K562 (cell line): Measurements from ENCODE around the gene ACTL7B. TPM values are rescaled to one million over a fixed set of nuclear protein-coding genes. Genes with fewer than 3 reads are reported as not detected.

Experiments used
- ATAC-seq: fragments of 200-7000 bp; cut with Tn5 transposase; 3 replicates; pipeline ENCODE4 v1.9.1; 2020; ENCODE audit warnings: moderate library complexity
- BruUV-seq: library from RNA; stranded (reverse); fragments of 400-500 nt; replicated peaks from 2 replicates; lab custom pipeline; 2021; lab: Mats Ljungman, UMichigan
- CTCF ChIA-PET: fragments of 300-600 bp; formaldehyde crosslinking; extraction: SDS; loops from one replicate; lab custom pipeline; 2021; ENCODE audit warnings: low intra/inter-chr PET ratio; lab: Yijun Ruan, JAX
- POLR2A ChIA-PET: fragments of 300-600, 350-650 bp; sonication (Branson Sonifier 250); formaldehyde crosslinking; extraction: SDS; loops from one replicate; lab custom pipeline; 2021; ENCODE audit warnings: antibody characterized with exemption, inconsistent platforms; lab: Yijun Ruan, JAX
- DNase-seq, 4 experiments: peaks; one replicate each; pipeline versions ENCODE4 v3.0.0 to v3.0.0-alpha.2; 2011 to 2018; ENCODE audit warnings: low spot score in 3 of 4, mixed read lengths in 3 of 4; ENCODE audit errors: extremely low read depth in 1 of 4
- FAIRE-seq: peaks from 2 replicates; lab custom pipeline; 2011; peaks lifted over from hg19 to GRCh38; lab: Jason Lieb, UNC
- H2AFZ ChIP-seq: 2 replicates; pipeline ENCODE4 v1.6.0; 2011; ENCODE audit warnings: low read depth, low read length, control low read depth, inconsistent platforms
- H3K27ac ChIP-seq: fragments of 200-600 bp; 3 replicates; pipeline ENCODE4 v1.8.0; 2011; ENCODE audit warnings: low read depth, mild to moderate bottlenecking, control low read depth, inconsistent platforms, low read length, moderate library complexity, mixed read lengths; ENCODE audit errors: extremely low read depth
- H3K27me3 ChIP-seq, 2 experiments: fragments of 300-600 bp in 1 of 2; 2 replicates in 1 of 2; 3 replicates in 1 of 2; pipeline versions ENCODE4 v1.6.0 to v1.8.0; 2011; ENCODE audit warnings: inconsistent platforms in 2 of 2, low read length in 2 of 2, mild to moderate bottlenecking in 1 of 2, mixed read lengths in 1 of 2, moderate library complexity in 1 of 2; ENCODE audit not compliant: control insufficient read depth in 2 of 2, insufficient read depth in 2 of 2
- H3K36me3 ChIP-seq: fragments of 300-600 bp; 3 replicates; pipeline ENCODE4 v1.8.0; 2011; ENCODE audit warnings: mild to moderate bottlenecking, low read length, inconsistent platforms; ENCODE audit not compliant: control insufficient read depth, insufficient read depth
- H3K4me1 ChIP-seq, 2 experiments: fragments of 200-600 bp in 1 of 2; replicated peaks in 1 of 2; 2 replicates in 1 of 2; 3 replicates in 1 of 2; pipeline versions ENCODE4 v1.5.1 to v1.8.0; 2011; ENCODE audit warnings: inconsistent platforms in 2 of 2, low read length in 2 of 2, mild to moderate bottlenecking in 1 of 2, mixed read lengths in 1 of 2, moderate library complexity in 1 of 2; ENCODE audit not compliant: control insufficient read depth in 2 of 2, insufficient read depth in 2 of 2
- H3K4me2 ChIP-seq: 2 replicates; pipeline ENCODE4 v1.6.1; 2011; ENCODE audit warnings: low read length, control low read depth, inconsistent platforms, mixed read lengths; ENCODE audit not compliant: insufficient read depth
- H3K4me3 ChIP-seq: fragments of 200-600 bp; sonication (generic), shearing (Covaris generic); 2 replicates; pipeline ENCODE4 v1.5.1; 2016; ENCODE audit warnings: control low read depth, inconsistent platforms
- H3K79me2 ChIP-seq: fragments of 200-600 bp; 3 replicates; pipeline ENCODE4 v1.8.0; 2011; ENCODE audit warnings: low read length, inconsistent platforms; ENCODE audit not compliant: control insufficient read depth, insufficient read depth
- H3K9ac ChIP-seq, 2 experiments: 2 replicates each; pipeline versions ENCODE4 v1.6.0 to v1.6.1; 2011; ENCODE audit warnings: low read depth in 2 of 2, low read length in 2 of 2, control low read depth in 1 of 2, inconsistent platforms in 1 of 2, mild to moderate bottlenecking in 1 of 2, mixed read lengths in 1 of 2; ENCODE audit not compliant: insufficient read depth in 1 of 2
- H3K9me1 ChIP-seq: one replicate; pipeline ENCODE4 v1.6.0; 2011; ENCODE audit warnings: inconsistent platforms, mild to moderate bottlenecking, low read length, moderate library complexity; ENCODE audit not compliant: control insufficient read depth, insufficient read depth
- H3K9me3 ChIP-seq: replicated peaks from 2 replicates; pipeline ENCODE4 v1.5.1; 2011; ENCODE audit warnings: low read depth, low read length, inconsistent platforms; ENCODE audit not compliant: control insufficient read depth, insufficient read depth
- H4K20me1 ChIP-seq: replicated peaks from 2 replicates; pipeline ENCODE4 v1.6.1; 2011; ENCODE audit warnings: low read length, inconsistent platforms, mixed read lengths; ENCODE audit not compliant: control insufficient read depth, insufficient read depth
- ADNP ChIP-seq: fragments of 200-800 bp; sonication (Bioruptor generic); IDR thresholded peaks from 2 replicates; pipeline ENCODE4 v1.6.1; 2016; ENCODE audit warnings: missing genetic modification characterization, missing compliant biosample characterization
- ARHGAP35 ChIP-seq: fragments of 450-650 bp; IDR thresholded peaks from 2 replicates; pipeline ENCODE4 v1.6.1; 2018; ENCODE audit not compliant: partially characterized antibody
- ARID2 ChIP-seq: fragments of 450-650 bp; IDR thresholded peaks from 2 replicates; pipeline ENCODE4 v1.6.1; 2017; ENCODE audit warnings: antibody characterized with exemption, mild to moderate bottlenecking
- BCOR ChIP-seq: fragments of 450-650 bp; IDR thresholded peaks from 2 replicates; pipeline ENCODE4 v1.6.1; 2016
- GTF2F1 ChIP-seq: IDR thresholded peaks from 2 replicates; pipeline ENCODE4 v1.6.1; 2011; ENCODE audit warnings: low read depth, low read length, improper control_type of control experiment
- HNRNPL ChIP-seq: fragments of 200-400 bp; formaldehyde crosslinking; IDR thresholded peaks from 2 replicates; pipeline ENCODE4 v1.6.1; 2017; ENCODE audit warnings: low read depth, mild to moderate bottlenecking, low read length
- HSF4 ChIP-seq: fragments of 250-450 bp; sonication (Bioruptor Pico); IDR thresholded peaks from 2 replicates; pipeline ENCODE4 v2.1.2; 2022; ENCODE audit warnings: mild to moderate bottlenecking, moderate library complexity, borderline replicate concordance
- LEF1 ChIP-seq: fragments of 450-650 bp; IDR thresholded peaks from 2 replicates; pipeline ENCODE4 v1.6.1; 2016; ENCODE audit warnings: mild to moderate bottlenecking
- NFRKB ChIP-seq: fragments of 450-650 bp; IDR thresholded peaks from 2 replicates; pipeline ENCODE4 v1.6.1; 2016; ENCODE audit warnings: low read depth
- RHOXF2B ChIP-seq: fragments of 250-450 bp; sonication (Bioruptor Pico); conservative IDR thresholded peaks from 2 replicates; pipeline ENCODE4 v1.5.1; 2021
- SIX5 ChIP-seq, 2 experiments: IDR thresholded peaks; 2 replicates each; pipeline ENCODE4 v1.6.1; 2011; ENCODE audit warnings: low read length in 2 of 2, borderline replicate concordance in 1 of 2, low read depth in 1 of 2, mild to moderate bottlenecking in 1 of 2, moderate library complexity in 1 of 2; ENCODE audit not compliant: insufficient read depth in 1 of 2
- SMARCB1 ChIP-seq: IDR thresholded peaks from 2 replicates; pipeline ENCODE4 v1.6.1; 2011; ENCODE audit warnings: improper control_type of control experiment, low read depth; ENCODE audit not compliant: insufficient read length
- SOX6 ChIP-seq: fragments of 450-650 bp; IDR thresholded peaks from 2 replicates; pipeline ENCODE4 v1.6.1; 2014; ENCODE audit warnings: mild to moderate bottlenecking
- SRSF1 ChIP-seq: fragments of 200-400 bp; formaldehyde crosslinking; IDR thresholded peaks from 2 replicates; pipeline ENCODE4 v1.6.1; 2017; ENCODE audit warnings: mild to moderate bottlenecking, low read depth, low read length, moderate library complexity
- ZNF311 ChIP-seq: fragments of 250-450 bp; sonication (Bioruptor Pico); IDR thresholded peaks from 2 replicates; pipeline ENCODE4 v1.4.0; 2020; ENCODE audit warnings: mild to moderate bottlenecking, moderate library complexity
- ZNF707 ChIP-seq: fragments of 250-450 bp; sonication (Bioruptor Pico); conservative IDR thresholded peaks from 2 replicates; pipeline ENCODE4 v1.8.0; 2022; ENCODE audit warnings: inconsistent platforms, mild to moderate bottlenecking, moderate library complexity
- ZSCAN29 ChIP-seq: fragments of 450-650 bp; IDR thresholded peaks from 2 replicates; pipeline ENCODE4 v1.6.1; 2017
- WGBS: fragments of 100-300 bp; shearing (Covaris generic); methylation state at CpG from one replicate; pipeline ENCODE4 v1.1.6; 2016; ENCODE audit warnings: low coverage, mixed read lengths; ENCODE audit not compliant: insufficient coverage; ENCODE audit errors: missing lambda C conversion rate; 5-methylcytosine and 5-hydroxymethylcytosine counted together
- in situ Hi-C: fragments of 300-500 bp; cut with MboI; formaldehyde crosslinking; loops from 4 replicates; pipeline ENCODE4 v1.15.0; 2018; ENCODE audit warnings: inconsistent platforms, mixed read lengths
- intact Hi-C: fragments of 100-400 bp; cut with micrococcal nuclease; formaldehyde crosslinking; loops from 2 replicates; pipeline ENCODE4 v1.14.2; 2022
- polyA plus RNA-seq, 8 experiments: library from polyadenylated mRNA; depleted of rRNA in 4 of 8; stranded (reverse) in 5 of 8; unstranded in 3 of 8; fragments of >200 nt; fragmentation: Nextera tagmentation in 2 of 8; fragmentation: Illumina TruSeq in 1 of 8; extraction: Ambion mirVana in 2 of 8; extraction: Trizol in 1 of 8; gene quantifications; 2 replicates each; pipeline versions ENCODE4 v1.2.1 to v1.2.3, GENCODE V29; 2011 to 2014; ENCODE audit warnings: inconsistent platforms in 1 of 8, missing spikeins in 1 of 8
- total RNA-seq, 7 experiments: library from RNA; depleted of rRNA in 6 of 7; stranded (reverse); fragments of >200 nt in 6 of 7; fragmentation: Illumina TruSeq in 2 of 7; extraction: Trizol in 2 of 7; gene quantifications; 2 replicates each; pipeline versions ENCODE4 v1.2.1 to v1.2.3, GENCODE V29; 2011 to 2021; ENCODE audit warnings: low replicate concordance in 1 of 7
- TF ChIP-seq, protein P1 (sequence below): fragments of 250-450 bp; sonication (Bioruptor Pico); IDR thresholded peaks from 2 replicates; pipeline ENCODE4 v1.4.0; 2020

The ACTL7B gene
- total and polyA plus RNA-seq, 9 of the 15 experiments (the other 6 are each of a cell fraction or from before 2014, with no cell fraction given): not detected

DNA sequence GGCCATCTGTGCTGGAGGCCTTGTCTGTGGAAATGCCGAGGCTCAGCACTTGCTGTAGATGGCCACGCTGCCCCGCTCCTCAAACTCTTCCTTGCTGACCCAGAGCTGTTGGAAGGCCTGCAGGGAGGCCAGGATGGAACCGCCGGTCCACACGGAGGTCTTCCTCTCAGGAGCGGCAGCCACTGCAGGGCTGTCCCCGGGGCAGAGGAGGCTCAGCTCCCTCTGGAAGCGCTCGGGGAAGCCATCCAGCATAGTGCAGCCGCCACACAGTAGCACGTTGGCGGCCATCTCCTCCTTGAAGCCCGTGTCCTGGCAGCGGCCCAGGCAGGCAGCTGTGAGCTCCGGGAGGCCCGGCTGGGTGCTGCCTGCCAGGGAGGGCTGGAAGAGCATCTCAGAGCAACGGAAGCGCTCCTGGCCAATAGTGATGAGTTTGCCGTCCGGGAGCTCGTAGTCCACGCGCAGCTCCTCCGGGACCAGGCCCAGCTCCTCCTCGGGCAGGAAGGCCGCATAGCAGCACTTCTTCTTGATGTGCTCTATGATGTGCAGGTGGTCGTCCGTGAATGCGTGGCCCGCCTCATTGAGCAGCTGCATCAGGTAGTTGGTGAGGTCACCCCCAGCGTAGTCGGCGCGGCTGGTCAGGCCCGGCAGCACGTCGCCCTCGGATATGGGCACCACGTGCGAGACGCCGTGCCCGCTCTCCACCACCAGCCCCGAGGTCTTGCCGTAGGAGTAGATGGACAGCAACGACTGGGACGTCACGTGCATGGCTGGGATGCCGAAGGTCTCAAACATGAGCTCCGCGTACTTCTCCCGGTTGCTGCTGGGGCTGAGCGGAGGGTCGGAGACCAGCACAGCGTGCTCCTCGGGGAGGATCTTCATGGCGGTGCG is 901 bp downstream of the ACTL7B start:
- Histone ChIP-seq H2AFZ (no peak overlapping the region), H3K4me3 (no peak overlapping the region), H3K27me3 (peaks cover 40 to 45% of the 10 kb centered on the region in 2 experiments), H4K20me1 (no peaks in the 10 kb centered on the region; the same call in 1 of the 2 replicates), H3K4me1 (peaks cover 0 to 15% of the 10 kb centered on the region in 2 experiments; a peak in 1 of 5 replicates), H3K4me2 (no peak overlapping the region), H3K9ac (no peak overlapping the region), H3K9me3 (no peaks in the 10 kb centered on the region), H3K27ac (no peak overlapping the region), H3K9me1 (no peaks in the 10 kb centered on the region), H3K36me3 (no peaks in the 10 kb centered on the region), H3K79me2 (no peaks in the 10 kb centered on the region)
- in situ Hi-C loops: no loop called here
- BruUV-seq: no TSS peak
- 28% methylated on average over 47 of the region's 59 CpGs for WGBS
- no peak for FAIRE-seq
- POLR2A ChIA-PET: interaction anchor here (0.8 to 1.5 kb wide), 5 partner anchors 11 to 47 kb away, joined by 3 to 6 read pairs (median 3); no protein-coding TSS in a partner anchor
- no peak for DNase-seq
- CTCF ChIA-PET: interaction anchor here (0.7 kb wide), 1 partner anchor 224 kb away, joined by 4 read pairs; no protein-coding TSS in a partner anchor
- intact Hi-C loops: loop anchor here (10.0 kb wide), 1 partner anchor 370 kb away; no protein-coding TSS in a partner anchor
- ATAC-seq: peak; percentile 17
- TF ChIP-seq ADNP (tag): no peak
- TF ChIP-seq ZSCAN29: no peak
- TF ChIP-seq, protein P1, sequence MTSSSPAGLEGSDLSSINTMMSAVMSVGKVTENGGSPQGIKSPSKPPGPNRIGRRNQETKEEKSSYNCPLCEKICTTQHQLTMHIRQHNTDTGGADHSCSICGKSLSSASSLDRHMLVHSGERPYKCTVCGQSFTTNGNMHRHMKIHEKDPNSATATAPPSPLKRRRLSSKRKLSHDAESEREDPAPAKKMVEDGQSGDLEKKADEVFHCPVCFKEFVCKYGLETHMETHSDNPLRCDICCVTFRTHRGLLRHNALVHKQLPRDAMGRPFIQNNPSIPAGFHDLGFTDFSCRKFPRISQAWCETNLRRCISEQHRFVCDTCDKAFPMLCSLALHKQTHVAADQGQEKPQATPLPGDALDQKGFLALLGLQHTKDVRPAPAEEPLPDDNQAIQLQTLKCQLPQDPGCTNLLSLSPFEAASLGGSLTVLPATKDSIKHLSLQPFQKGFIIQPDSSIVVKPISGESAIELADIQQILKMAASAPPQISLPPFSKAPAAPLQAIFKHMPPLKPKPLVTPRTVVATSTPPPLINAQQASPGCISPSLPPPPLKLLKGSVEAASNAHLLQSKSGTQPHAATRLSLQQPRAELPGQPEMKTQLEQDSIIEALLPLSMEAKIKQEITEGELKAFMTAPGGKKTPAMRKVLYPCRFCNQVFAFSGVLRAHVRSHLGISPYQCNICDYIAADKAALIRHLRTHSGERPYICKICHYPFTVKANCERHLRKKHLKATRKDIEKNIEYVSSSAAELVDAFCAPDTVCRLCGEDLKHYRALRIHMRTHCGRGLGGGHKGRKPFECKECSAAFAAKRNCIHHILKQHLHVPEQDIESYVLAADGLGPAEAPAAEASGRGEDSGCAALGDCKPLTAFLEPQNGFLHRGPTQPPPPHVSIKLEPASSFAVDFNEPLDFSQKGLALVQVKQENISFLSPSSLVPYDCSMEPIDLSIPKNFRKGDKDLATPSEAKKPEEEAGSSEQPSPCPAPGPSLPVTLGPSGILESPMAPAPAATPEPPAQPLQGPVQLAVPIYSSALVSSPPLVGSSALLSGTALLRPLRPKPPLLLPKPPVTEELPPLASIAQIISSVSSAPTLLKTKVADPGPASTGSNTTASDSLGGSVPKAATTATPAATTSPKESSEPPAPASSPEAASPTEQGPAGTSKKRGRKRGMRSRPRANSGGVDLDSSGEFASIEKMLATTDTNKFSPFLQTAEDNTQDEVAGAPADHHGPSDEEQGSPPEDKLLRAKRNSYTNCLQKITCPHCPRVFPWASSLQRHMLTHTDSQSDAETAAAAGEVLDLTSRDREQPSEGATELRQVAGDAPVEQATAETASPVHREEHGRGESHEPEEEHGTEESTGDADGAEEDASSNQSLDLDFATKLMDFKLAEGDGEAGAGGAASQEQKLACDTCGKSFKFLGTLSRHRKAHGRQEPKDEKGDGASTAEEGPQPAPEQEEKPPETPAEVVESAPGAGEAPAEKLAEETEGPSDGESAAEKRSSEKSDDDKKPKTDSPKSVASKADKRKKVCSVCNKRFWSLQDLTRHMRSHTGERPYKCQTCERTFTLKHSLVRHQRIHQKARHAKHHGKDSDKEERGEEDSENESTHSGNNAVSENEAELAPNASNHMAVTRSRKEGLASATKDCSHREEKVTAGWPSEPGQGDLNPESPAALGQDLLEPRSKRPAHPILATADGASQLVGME: no peak
- no peak for TF ChIP-seq SRSF1
- no peak for TF ChIP-seq HSF4 (CRISPR knock-in tag)
- no peak for TF ChIP-seq RHOXF2B
- TF ChIP-seq ARID2: no peak
- TF ChIP-seq LEF1: no peak
- TF ChIP-seq HNRNPL: no peak
- no peak for TF ChIP-seq ZNF707 (CRISPR knock-in tag)
- TF ChIP-seq NFRKB: no peak
- no peak for TF ChIP-seq SMARCB1
- no peak for TF ChIP-seq SIX5 (IDR thresholded peaks at IDR 0.05; ENCODE audit: borderline replicate concordance in 1 of 2, insufficient read depth in 1 of 2, low read depth in 1 of 2, low read length in 2 of 2)
- TF ChIP-seq SOX6: no peak
- TF ChIP-seq GTF2F1: no peak
- no peak for TF ChIP-seq ARHGAP35
- TF ChIP-seq ZNF311 (CRISPR knock-in tag): no peak
- TF ChIP-seq BCOR: no peak
